D341Med (cell line): ENCODE results near the gene ZDBF2.
"Not testable (repeated sequence)": the region's sequence is repeated elsewhere in the genome, so short reads cannot be mapped to it uniquely, and the experiment has no call there.

Experiments used
- DNase-seq: peaks from one replicate; pipeline ENCODE4 v3.0.0; 2012; ENCODE audit warnings: low spot score

Gene ZDBF2

DNA sequence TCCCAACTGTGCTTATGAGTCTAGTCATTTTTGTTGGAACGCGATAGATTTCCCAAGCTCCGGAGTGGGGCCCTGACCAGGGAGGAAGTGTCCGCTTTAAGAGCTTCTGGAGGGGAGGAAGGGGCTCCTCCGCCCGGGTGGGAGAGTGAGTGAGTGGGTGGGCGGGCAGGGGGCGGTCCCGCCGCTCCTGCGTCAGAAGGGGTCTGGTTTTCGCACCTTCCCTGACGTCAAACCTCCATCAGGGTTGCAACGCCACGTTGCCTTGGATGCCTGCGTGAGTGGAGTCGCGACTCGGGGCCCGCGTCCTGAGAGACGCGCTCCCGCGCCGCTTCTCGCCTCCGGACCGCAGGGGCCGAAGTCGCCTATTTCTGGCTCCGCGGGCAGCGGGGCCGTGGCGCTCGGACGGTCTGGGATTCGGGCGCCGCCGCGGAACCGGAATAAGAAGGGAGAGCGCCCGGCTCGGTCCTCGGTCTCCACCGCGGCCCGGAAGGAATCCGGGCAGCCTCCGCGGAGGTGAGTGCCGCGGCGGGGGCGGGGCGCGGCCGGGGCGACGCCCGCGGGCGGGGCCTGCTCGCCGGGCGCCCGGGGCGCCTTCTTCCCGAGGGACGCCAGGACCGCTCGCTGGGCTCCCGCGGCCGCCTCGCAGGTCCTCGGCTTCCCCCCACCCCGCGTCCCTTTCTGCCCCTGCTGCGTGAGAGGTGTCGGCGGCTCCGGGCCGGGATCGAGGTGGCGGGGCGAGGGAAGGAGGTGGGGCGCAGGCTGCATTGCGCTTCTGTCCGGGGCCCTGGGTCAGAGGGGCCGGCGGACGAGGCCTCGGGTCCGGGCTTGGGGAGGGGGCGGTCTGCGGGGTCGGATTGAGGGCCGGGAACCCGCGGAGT is at the start of gene ZDBF2:
ZDBF2 (plus strand) TSS at position 230 of the 878 bp plus-strand sequence. CDS start 7,187 bp downstream, outside the sequence.
- DNase-seq: peak; percentile 83

GRCh38 chr2:206225435-206226232 is 48.8 kb upstream of the ZDBF2 start:
- no peak for DNase-seq

DNA sequence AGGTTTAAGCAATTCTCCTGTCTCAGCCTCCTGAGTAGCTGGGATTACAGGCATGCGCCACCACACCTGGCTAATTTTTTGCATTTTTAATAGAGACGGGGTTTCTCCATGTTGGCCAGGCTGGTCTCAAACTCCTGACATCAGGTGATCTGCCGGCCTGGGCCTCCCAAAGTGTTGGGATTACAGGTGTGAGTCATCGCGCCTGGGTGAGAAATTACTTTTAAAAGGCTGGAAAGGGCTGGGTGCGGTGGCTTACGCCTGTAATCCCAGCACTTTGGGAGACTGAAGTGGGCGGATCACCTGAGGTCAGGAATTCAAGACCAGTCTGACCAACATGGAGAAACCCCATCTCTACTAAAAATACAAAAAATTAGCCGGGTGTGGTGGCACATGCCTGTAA is 45.8 kb upstream of the ZDBF2 start:
- DNase-seq: not testable (repeated sequence)

DNA sequence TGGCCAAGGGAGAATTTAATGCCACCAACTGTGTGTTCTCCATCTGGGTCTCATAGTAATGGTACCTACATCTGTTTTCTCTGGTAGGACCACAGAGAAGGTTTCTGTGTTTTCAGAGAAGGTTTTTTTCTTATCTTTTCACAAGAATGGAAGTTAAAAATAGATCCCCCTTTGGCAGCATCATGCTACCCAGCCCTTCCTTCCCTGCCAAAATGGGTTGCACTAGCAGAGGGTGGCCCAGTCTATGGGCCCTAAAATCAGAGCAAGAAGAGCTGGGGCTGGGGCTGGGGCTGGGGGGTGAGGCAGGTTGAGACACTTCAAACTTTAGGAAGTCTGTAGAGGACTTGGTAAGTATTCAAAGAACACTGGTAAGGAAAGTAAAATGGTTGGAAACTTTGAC is 44.8 kb upstream of the ZDBF2 start:
- DNase-seq: no peak

- peak; percentile 36 for DNase-seq
These were observed 44.3 kb upstream of the ZDBF2 start for GRCh38 chr2:206230060-206230762.

DNA sequence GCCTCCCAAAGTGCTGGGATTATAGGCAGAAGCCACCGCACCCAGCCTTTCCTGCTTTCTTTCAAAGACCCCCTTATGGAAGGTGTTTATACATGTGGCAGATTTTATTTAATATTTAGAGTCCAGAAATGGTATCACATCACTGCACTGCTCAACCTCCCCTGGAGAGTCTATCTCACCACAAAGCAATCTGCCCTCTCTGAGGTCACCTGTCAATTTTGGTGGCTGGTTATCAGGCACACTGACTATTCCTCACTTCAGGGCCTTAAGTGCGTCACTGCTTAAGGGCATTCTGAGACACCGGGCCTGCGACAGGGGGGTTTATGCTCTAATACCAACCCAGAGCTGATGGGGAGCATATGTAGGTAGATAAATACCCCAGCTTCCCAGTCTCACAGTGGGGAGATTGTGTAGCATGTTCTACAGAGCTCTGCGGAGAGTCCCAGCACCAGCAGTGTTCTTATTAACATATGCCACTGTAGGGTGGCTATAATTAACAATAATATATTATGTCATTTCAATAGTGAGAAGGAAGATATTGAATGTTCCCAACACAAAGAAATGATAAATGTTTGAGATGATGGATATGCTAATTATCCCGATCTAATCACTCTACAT is 42.7 kb upstream of the ZDBF2 start:
- no peak for DNase-seq

GRCh38 chr2:206232287-206233035 is 42.0 kb upstream of the ZDBF2 start:
- no peak for DNase-seq

- DNase-seq: no peak
These were observed 35.3 kb upstream of the ZDBF2 start for GRCh38 chr2:206239157-206239556.

DNA sequence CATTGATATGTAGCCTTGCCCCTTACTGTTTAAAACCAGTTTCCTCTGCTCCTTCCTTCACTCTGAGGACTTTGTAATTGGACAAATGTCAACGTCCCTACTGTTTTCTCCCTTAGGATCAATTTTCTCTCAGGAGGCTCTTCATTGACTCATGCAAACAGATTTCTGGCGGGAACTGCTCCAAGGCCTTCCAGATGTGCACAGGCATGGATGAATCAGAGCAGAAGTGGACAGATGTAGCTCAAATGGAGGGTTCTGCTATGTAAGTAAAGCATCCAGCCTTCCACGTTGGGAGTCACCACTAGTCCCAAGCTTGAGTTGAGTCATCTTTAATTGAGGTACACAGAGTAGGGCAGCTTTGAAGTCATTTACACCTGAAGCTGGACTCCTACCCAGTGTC is 34.1 kb upstream of the ZDBF2 start:
- no peak for DNase-seq

DNA sequence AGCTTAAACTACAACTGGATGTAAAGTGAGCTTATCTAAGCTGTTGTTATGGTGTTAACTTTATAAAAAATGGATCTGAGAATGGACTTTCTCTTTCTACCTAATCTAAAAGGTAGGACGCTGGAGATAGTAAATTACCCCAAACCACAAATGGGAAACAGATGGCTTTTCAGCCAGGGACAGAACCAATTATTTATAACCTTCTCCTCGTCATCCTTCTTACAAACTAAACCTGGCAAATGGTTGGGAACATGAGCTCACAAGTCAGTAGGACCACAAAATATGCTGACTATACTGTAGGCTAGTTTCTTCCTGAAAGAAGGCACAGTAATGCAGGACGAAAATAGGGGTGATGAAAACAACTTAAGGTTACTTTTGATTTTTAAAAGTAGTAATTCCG is 32.7 kb upstream of the ZDBF2 start:
- no peak for DNase-seq

DNA sequence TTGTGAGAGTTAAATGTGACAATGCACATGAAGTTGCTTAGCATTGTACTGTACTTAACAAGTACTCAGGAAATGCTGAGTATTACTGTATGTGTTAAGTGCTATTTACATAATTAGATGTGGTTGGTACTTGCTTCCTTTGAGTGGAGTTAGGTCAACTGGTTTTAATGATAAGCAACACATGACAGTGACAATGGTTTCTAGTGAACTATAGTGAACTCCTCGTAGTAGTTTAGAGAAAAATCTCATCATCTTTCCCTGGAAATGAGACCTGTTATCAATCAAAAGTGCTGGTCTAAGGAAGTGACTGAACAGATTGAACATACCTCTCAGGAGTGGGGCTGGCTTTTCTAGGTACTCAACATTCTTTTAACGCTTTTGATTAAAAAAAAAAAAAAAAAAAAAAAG is 29.2 kb upstream of the ZDBF2 start:
- no peak for DNase-seq

DNA sequence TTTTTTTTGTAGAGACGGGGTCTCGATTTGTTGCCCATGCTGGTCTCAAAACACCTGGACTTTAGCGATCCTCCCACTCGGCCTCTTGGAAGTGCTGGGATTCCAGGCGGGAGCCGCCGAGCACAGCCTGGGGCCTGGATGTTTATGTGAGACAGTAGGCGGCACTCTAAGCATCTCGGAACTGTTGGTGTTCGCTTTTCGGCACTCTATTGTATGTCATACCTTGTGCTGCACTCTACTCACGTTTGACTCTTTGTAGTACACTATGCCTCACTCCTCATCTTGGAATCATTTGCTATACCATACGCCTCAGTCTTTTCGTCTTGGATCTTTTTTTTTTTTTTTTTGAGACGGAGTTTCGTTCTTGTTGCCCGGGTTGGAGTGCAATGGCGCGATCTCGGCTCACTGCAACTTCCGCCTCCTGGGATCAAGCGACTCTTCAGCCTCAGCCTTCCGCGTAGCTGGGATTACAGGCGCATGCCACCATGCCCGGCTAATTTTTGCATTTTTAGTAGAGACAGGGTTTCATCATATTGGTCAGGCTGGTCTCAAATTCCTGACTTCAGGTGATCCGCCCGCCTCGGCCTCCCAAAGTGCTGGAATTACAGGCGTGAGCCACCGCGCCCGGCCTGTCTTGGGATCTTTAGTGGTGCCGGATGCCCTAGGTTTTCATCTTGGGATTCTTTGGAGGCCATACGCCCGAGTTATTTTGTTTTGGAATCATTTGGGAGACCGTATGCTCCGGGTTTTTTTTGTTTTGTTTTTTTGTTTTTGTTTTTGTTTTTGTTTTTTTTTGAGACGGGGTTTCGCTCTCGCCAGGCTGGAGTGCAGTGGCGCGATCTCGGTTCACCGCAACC is 24.2 kb upstream of the ZDBF2 start:
- DNase-seq: no peak

GRCh38 chr2:206253125-206253776 is 21.2 kb upstream of the ZDBF2 start:
- DNase-seq: no peak

DNA sequence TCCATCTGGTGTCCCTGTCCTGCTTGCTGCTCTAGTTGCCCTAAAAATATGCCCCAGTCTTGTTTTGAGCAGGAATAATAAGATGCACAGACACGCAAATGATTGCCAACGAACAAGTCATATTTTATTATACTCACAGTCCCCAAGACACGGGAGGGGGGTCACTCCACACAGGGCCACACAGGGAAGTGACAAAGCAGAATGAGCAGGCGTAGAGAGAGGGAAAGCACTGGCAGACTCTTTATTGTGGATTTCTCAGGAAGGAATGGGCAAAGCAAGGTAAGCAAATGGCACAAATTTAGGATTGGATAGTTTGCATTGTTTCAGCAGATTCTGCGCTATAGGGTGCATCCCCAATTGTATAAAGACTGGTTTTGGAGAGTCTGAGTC is 20.7 kb upstream of the ZDBF2 start:
- DNase-seq: no peak

- DNase-seq: no peak
These were observed 19.5 kb upstream of the ZDBF2 start for GRCh38 chr2:206255003-206255402.

- DNase-seq: no peak
These were observed 17.7 kb upstream of the ZDBF2 start for GRCh38 chr2:206256706-206257205.

GRCh38 chr2:206257350-206257749 is 17.1 kb upstream of the ZDBF2 start:
- DNase-seq: no peak

DNA sequence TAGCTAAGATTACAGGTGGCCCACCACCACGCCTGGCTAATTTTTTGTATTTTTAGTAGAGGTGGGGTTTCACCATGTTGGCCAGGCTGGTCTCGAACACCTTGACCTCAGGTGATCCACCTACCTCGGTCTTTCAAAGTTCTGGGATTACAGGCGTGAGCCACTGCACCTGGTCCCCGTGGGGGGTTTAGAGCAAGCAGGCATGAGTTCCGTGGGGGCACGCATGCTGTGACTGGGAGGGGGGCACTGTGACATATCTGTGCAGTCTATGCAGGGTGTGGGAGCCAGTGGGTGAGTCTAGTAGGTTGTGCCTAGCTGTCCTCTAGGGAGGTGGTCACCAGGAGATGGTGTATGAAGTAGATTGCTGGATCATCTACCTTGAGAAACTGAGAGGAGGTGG is 16.6 kb upstream of the ZDBF2 start:
- no peak for DNase-seq

GRCh38 chr2:206258615-206259014 is 15.8 kb upstream of the ZDBF2 start:
- not testable (repeated sequence) for DNase-seq
